OCI-LY1 (cell line): Measurements from ENCODE around the gene ZMYM4.

ENCODE experiments used
- H2AFZ ChIP-seq: fragments of 200-600 bp; sonication (generic), shearing (Covaris generic); 2 replicates; pipeline ENCODE4 v1.6.0; 2014; ENCODE audit warnings: antibody characterized with exemption, mild to moderate bottlenecking, low read length
- H3F3A ChIP-seq: fragments of 200-600 bp; sonication (generic), shearing (Covaris generic); 2 replicates; pipeline ENCODE4 v1.6.0; 2014; ENCODE audit warnings: mild to moderate bottlenecking, antibody characterized with exemption, low read length, moderate library complexity; ENCODE audit not compliant: insufficient read depth
- H3K27ac ChIP-seq: fragments of 200-600 bp; sonication (generic); 2 replicates; pipeline ENCODE4 v1.5.1; 2014; ENCODE audit warnings: low read length, mixed run types, mild to moderate bottlenecking, low read depth; ENCODE audit not compliant: poor library complexity, severe bottlenecking
- H3K27me3 ChIP-seq: fragments of 200-600 bp; sonication (generic); 2 replicates; pipeline ENCODE4 v1.6.0; 2014; ENCODE audit warnings: antibody characterized with exemption, mild to moderate bottlenecking, low read length, moderate library complexity; ENCODE audit not compliant: insufficient read depth
- H3K36me3 ChIP-seq: fragments of 200-600 bp; sonication (generic); 2 replicates; pipeline ENCODE4 v1.6.1; 2014; ENCODE audit warnings: mild to moderate bottlenecking, antibody characterized with exemption, low read length, moderate library complexity, mixed read lengths; ENCODE audit not compliant: insufficient read depth
- H3K4me1 ChIP-seq: fragments of 200-600 bp; sonication (generic); 2 replicates; pipeline ENCODE4 v1.5.1; 2014; ENCODE audit warnings: mild to moderate bottlenecking, low read length, moderate library complexity; ENCODE audit not compliant: insufficient read depth, severe bottlenecking
- H3K4me2 ChIP-seq: fragments of 200-600 bp; sonication (generic), shearing (Covaris generic); 2 replicates; pipeline ENCODE4 v1.6.1; 2014; ENCODE audit warnings: low read length
- H3K4me3 ChIP-seq: fragments of 200-600 bp; sonication (generic); 2 replicates; pipeline ENCODE4 v1.5.1; 2014; ENCODE audit warnings: low read length, low read depth, mild to moderate bottlenecking, mixed read lengths; ENCODE audit not compliant: poor library complexity, severe bottlenecking
- H3K79me2 ChIP-seq: fragments of 200-600 bp; shearing (Covaris generic); 2 replicates; pipeline ENCODE4 v1.6.1; 2016; ENCODE audit warnings: mixed run types, low read length, mixed read lengths; ENCODE audit not compliant: insufficient read depth
- H3K9ac ChIP-seq: fragments of 200-600 bp; sonication (generic), shearing (Covaris generic); 2 replicates; pipeline ENCODE4 v1.6.1; 2014; ENCODE audit warnings: mild to moderate bottlenecking, low read length, mixed read lengths
- H3K9me2 ChIP-seq: fragments of 200-600 bp; sonication (generic), shearing (Covaris generic); 2 replicates; pipeline ENCODE4 v1.6.1; 2014; ENCODE audit warnings: low read depth, mild to moderate bottlenecking, low read length, mixed read lengths
- H3K9me3 ChIP-seq: fragments of 200-600 bp; shearing (Covaris generic); 2 replicates; pipeline ENCODE4 v1.6.1; 2014; ENCODE audit warnings: low read length, mixed read lengths
- H4K20me1 ChIP-seq: fragments of 200-600 bp; sonication (generic), shearing (Covaris generic); 2 replicates; pipeline ENCODE4 v1.6.0; 2016; ENCODE audit warnings: mild to moderate bottlenecking, low read length; ENCODE audit not compliant: insufficient read depth
- CTCF ChIP-seq: fragments of 200-600 bp; sonication (generic), shearing (Covaris generic); IDR thresholded peaks from 2 replicates; pipeline ENCODE4 v1.5.1; 2017; ENCODE audit warnings: mild to moderate bottlenecking, antibody characterized with exemption, low read length, moderate library complexity, mixed read lengths
- EZH2 ChIP-seq: fragments of 200-600 bp; sonication (generic), shearing (Covaris generic); IDR thresholded peaks from 2 replicates; pipeline ENCODE4 v1.8.0; 2017; ENCODE audit warnings: borderline replicate concordance, mixed run types, mild to moderate bottlenecking, antibody characterized with exemption, low read length, moderate library complexity, mixed read lengths

ZMYM4 gene

DNA sequence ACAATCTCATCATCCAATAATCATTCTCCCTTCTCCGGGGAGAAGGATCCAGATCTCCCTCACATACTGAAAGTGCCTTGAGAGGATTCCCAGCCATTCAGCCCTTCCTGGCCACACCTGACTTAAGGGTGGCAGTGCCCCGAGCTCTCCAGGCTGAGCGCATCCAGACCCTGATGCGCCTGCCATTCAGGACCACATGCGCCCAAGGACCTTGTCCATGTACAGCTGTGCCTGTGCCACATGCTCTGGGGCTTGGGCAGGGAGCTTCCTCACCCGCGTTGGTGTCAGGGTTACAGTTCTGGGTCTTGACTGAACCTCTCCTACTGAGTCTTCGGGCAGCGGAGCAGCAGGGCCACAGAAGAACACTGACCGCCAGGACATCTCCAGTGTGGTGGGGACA is 167.6 kb downstream of the ZMYM4 start:
- Histone ChIP-seq H2AFZ (no peak overlapping the region), H3K9me2 (no peaks in the 10 kb centered on the region), H3K4me3 (no peak overlapping the region), H3F3A (no peaks in the 10 kb centered on the region), H3K4me1 (no peaks in the 10 kb centered on the region), H3K9me3 (no peaks in the 10 kb centered on the region), H3K79me2 (no peaks in the 10 kb centered on the region), H3K9ac (no peak overlapping the region), H3K27me3 (no peaks in the 10 kb centered on the region), H3K27ac (no peak overlapping the region), H3K4me2 (no peak overlapping the region), H3K36me3 (peaks cover 49% of the 10 kb centered on the region), H4K20me1 (no peaks in the 10 kb centered on the region)
- TF ChIP-seq EZH2 (no peak), CTCF (no peak)

DNA sequence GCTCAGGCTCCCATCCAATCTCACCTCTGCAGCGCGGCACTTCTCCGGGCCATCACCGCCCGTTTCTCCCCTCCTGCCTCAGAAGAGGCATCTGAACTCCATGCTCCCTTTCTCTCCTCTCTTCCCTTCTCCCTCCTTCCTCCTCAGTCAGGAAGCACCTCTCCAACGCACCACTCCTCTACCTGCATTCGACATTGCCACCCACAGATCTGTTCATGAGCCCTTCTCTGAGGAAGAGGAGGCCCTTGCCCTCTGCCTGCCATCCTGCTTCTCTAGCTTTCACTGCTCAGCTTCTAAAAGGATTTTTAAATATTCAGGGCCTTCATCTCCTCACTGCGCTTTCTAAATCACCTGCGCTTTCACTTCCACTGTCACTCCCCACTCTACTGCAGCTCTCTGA is 168.7 kb downstream of the ZMYM4 start:
- Histone ChIP-seq H3F3A (no peaks in the 10 kb centered on the region), H3K4me2 (no peak overlapping the region), H3K4me1 (no peaks in the 10 kb centered on the region), H4K20me1 (no peaks in the 10 kb centered on the region), H3K36me3 (peaks cover 49% of the 10 kb centered on the region), H3K27ac (no peak overlapping the region), H3K9ac (no peak overlapping the region), H3K27me3 (no peaks in the 10 kb centered on the region), H2AFZ (no peak overlapping the region), H3K79me2 (no peaks in the 10 kb centered on the region), H3K9me3 (no peaks in the 10 kb centered on the region), H3K4me3 (no peak overlapping the region), H3K9me2 (no peaks in the 10 kb centered on the region)
- no peak for TF ChIP-seq EZH2
- no peak for TF ChIP-seq CTCF

DNA sequence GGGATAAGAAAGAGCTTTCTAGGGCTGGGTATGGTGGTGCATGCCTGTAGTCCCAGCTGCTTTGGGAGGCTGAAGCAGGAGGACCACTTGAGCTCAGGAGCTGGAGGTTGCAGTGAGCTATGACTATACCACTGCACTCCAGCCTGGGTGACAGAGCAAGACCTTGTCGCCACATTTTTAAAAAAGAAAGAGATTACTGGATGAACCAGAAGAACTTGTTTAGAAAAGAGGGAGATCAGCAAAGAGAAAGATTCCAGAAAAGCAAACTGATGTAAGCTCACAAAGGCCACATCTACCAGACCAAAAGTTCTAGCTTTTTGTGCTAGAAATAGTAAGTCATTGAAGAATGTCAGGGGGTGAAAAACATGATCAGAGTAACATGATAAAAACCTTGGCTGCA is 171.1 kb downstream of the ZMYM4 start:
- Histone ChIP-seq H3F3A (no peaks in the 10 kb centered on the region), H4K20me1 (no peaks in the 10 kb centered on the region), H3K4me1 (peaks cover 10% of the 10 kb centered on the region), H3K4me2 (no peak overlapping the region), H3K4me3 (no peak overlapping the region), H3K9me2 (no peaks in the 10 kb centered on the region), H3K36me3 (peaks cover 37% of the 10 kb centered on the region), H3K9ac (no peak overlapping the region), H3K9me3 (no peaks in the 10 kb centered on the region), H3K27ac (no peak overlapping the region), H2AFZ (no peak overlapping the region), H3K79me2 (no peaks in the 10 kb centered on the region), H3K27me3 (no peaks in the 10 kb centered on the region)
- TF ChIP-seq CTCF (no peak), EZH2 (no peak)
